GM19328 (cell line): Measurements from ENCODE around the gene NISCH.

Experiments used
- ATAC-seq: cut with Tn5 transposase; IDR thresholded peaks from one replicate; pipeline ENCODE4 v1.9.1; 2021; ENCODE audit warnings: mild to moderate bottlenecking, moderate library complexity; ENCODE audit not compliant: unreplicated experiment

NISCH gene

GRCh38 chr3:52536112-52536368, 80.6 kb downstream of the NISCH start:
- no peak for ATAC-seq

DNA sequence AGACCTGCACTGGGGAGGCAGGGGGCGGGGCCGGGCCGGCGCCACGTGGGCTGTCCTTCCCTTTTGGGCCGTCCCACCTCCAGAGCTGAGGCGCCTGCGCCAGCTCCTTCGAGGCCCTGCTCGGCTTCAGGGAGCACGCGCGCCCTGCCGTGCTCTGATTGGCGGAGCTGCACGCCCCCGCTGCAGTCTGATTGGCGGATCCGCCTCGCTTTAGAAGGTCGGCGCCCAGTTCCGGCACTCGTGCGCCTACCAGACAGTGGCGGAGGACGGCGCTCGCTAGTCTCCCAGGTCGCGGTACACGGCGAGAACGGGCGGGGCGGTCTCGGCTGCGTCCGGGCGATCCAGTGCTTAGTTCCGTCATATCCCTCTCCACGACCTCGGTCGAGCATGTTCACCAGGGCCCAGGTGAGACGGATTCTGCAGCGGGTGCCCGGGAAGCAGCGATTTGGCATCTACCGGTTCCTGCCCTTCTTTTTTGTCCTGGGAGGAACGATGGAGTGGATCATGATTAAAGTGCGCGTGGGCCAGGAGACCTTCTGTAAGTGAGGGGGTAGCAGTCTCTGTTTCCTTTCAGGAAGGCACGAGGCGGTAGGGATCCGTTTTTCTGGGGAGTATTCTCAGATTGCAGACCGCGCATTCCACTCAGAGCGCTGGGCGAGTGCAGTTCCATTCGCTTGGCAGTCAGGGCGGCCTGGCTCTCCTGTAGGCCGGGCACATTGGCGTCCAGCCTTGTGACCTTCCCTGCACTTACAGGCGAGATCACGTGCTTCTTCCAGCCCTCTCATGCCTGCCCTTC, 81.2 kb downstream of the NISCH start, which contains the start of gene UQCC5:
Gene UQCC5, plus strand, starts transcription at position 237 of the 796 bp plus-strand sequence. Its CDS starts 151 bp downstream, at position 388.
- peak; percentile 79 for ATAC-seq

DNA sequence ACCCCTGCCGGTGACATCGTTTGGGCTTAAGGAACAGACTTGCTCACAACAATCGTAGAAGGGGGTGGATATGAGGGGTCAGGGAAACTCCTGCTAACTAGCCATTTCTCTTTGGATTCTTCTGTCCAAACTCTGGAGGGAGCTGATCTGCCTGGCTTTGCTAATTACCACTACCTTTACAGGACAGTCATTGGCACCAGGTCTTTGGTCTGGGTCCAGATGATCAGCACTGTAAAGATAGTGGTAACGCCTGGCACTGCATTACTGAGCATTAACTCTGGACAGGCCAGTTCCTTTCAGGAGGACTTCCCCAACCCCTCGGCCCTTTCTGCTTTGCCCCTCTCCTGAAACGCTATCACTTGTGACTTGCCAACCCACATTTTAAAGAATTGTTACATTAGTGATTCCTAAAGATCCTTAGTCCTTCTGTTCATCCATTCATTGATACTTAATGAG, 81.8 kb downstream of the NISCH start:
- ATAC-seq = no peak

DNA sequence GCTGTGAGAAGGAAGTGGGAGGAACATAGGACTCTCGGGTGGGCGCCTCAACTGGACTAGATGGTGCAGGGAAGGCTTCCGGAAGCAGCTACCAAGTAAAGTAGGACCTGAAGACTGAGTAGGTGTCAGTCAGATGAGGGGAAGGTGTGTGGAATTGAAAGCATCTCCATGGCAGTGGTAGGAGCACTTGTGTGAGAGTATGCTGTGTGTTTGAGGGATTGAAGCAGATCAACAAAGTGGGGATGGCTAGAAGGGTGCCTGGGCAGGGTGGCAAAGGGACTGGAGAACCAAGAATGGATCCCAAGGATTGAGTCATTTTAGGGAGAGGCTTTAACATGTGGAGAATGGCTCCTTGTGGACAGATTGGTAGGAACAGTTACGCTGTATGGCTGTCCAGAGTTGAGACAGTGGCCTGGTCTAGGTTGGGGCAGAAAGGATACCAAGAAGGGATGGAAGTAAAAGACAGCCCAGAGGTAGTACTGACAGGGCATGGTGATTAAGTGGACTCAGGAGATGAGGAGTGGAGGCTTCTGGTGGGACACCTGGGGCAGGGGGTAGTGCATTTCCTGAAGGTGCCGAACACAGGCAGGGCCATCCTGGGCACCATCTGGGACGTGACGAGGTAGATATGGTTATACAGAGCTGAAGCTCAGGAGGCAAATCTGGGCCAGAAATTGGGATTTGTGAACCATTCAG, 82.5 kb downstream of the NISCH start:
- no peak for ATAC-seq

DNA sequence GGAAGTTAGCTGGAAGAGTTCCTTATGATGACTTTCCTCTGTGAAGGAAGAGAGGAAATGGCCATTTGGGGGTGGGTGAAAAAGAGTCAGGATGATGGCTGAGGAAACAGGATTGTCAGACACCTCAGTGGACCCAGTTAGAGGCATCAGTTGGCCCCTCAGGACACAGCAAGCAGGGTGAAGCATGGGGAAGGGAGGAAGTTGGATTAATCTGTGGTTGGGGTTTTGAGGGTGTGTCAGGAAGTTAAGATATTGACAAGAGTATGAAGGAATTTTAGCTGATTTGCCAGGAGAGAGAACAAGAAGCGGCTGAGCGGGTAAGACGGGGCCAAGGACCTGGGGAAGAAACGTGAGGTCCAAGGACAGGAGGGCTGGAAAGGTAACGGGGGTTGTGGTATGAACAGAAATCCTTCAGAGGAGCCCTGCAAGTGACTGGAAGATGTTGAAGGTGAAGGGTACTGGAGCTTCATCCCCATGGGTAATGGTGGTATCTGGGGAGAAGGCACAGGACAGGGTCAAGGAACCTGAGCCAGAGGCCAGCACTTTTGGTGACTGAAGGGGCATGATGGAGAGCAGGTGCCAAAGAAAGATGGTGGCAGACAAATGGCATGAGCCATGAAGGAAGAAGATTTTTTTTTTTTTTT, 83.7 kb downstream of the NISCH start:
- no peak for ATAC-seq

- ATAC-seq = no peak
These were observed 85.6 kb downstream of the NISCH start for GRCh38 chr3:52541050-52541449.
